Stomach (tissue), 4 donors: ENCODE measurements around the gene ARL11.

Experiments
- EP300 ChIP-seq: sonication (generic); formaldehyde crosslinking; IDR thresholded peaks from one replicate; pipeline ENCODE4 v1.6.1; 2017; ENCODE audit warnings: antibody characterized with exemption
- POLR2AphosphoS5 ChIP-seq, 3 donors: sonication (generic); formaldehyde crosslinking; IDR thresholded peaks; one replicate each; pipeline ENCODE4 v1.6.1; 2016; ENCODE audit warnings: antibody characterized with exemption in 3 of 3
- TF ChIP-seq, protein P1 (sequence below), 7 experiments: fragments of 450-650 bp in 4 of 7; fragments of 200-600 bp in 3 of 7; sonication (generic) in 3 of 7; IDR thresholded peaks; one replicate each; pipeline ENCODE4 v1.5.1; 2016 to 2019; ENCODE audit warnings: antibody characterized with exemption in 7 of 7, control low read depth in 2 of 7, mild to moderate bottlenecking in 1 of 7

GRCh38 chr13:49604570-49604969 lies 23.7 kb upstream of the ARL11 start:
- TF ChIP-seq, protein P1, sequence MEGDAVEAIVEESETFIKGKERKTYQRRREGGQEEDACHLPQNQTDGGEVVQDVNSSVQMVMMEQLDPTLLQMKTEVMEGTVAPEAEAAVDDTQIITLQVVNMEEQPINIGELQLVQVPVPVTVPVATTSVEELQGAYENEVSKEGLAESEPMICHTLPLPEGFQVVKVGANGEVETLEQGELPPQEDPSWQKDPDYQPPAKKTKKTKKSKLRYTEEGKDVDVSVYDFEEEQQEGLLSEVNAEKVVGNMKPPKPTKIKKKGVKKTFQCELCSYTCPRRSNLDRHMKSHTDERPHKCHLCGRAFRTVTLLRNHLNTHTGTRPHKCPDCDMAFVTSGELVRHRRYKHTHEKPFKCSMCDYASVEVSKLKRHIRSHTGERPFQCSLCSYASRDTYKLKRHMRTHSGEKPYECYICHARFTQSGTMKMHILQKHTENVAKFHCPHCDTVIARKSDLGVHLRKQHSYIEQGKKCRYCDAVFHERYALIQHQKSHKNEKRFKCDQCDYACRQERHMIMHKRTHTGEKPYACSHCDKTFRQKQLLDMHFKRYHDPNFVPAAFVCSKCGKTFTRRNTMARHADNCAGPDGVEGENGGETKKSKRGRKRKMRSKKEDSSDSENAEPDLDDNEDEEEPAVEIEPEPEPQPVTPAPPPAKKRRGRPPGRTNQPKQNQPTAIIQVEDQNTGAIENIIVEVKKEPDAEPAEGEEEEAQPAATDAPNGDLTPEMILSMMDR (IDR thresholded peaks at IDR 0.05): no peak
- no peak for TF ChIP-seq EP300
- no peak for TF ChIP-seq POLR2AphosphoS5 (IDR thresholded peaks at IDR 0.05)
